Progenitor cell of endocrine pancreas (in vitro differentiated cells): ENCODE results near the gene IGFBP3. TPM values are rescaled to one million over a fixed set of nuclear protein-coding genes. Genes with fewer than 3 reads are reported as not detected.

Experiments used
- DNase-seq: peaks from one replicate; pipeline ENCODE4 v3.0.0; 2021; ENCODE audit warnings: low spot score; ENCODE audit not compliant: unreplicated experiment
- H3K27ac Mint-ChIP-seq: 2 replicates; pipeline ENCODE4 v1.8.0; 2021; ENCODE audit warnings: mild to moderate bottlenecking, moderate library complexity, mixed read lengths
- H3K27me3 Mint-ChIP-seq: 2 replicates; pipeline ENCODE4 v1.8.0; 2021; ENCODE audit warnings: mixed read lengths
- H3K36me3 Mint-ChIP-seq: 2 replicates; pipeline ENCODE4 v1.8.0; 2022; ENCODE audit warnings: mixed read lengths; ENCODE audit not compliant: insufficient read depth
- H3K4me1 Mint-ChIP-seq: 2 replicates; pipeline ENCODE4 v1.8.0; 2021; ENCODE audit warnings: low read depth, mixed read lengths
- H3K4me3 Mint-ChIP-seq: 2 replicates; pipeline ENCODE4 v1.8.0; 2021; ENCODE audit warnings: low read depth, mild to moderate bottlenecking, moderate library complexity, mixed read lengths
- H3K9me3 Mint-ChIP-seq: 2 replicates; pipeline ENCODE4 v1.8.0; 2021; ENCODE audit warnings: low read depth, mixed read lengths
- CTCF ChIP-seq: fragments of 200-600 bp; sonication (generic); IDR thresholded peaks from one replicate; pipeline ENCODE4 v1.5.0; 2021; ENCODE audit warnings: antibody characterized with exemption, mild to moderate bottlenecking; ENCODE audit not compliant: unreplicated experiment
- total RNA-seq: library from RNA; stranded (reverse); gene quantifications from 2 replicates; pipeline ENCODE4 v1.2.1, GENCODE V29; 2021

Gene IGFBP3
- total RNA-seq, 1 donor from 2014 or later: 8.6 TPM

- Mint-ChIP-seq H3K27ac (no peak overlapping the region), H3K27me3 (peaks cover 12% of the 10 kb centered on the region), H3K4me3 (no peak overlapping the region), H3K4me1 (peaks cover 6% of the 10 kb centered on the region), H3K9me3 (peaks cover 8% of the 10 kb centered on the region), H3K36me3 (no peaks in the 10 kb centered on the region)
- no peak for DNase-seq
- no peak for TF ChIP-seq CTCF
These were observed 40.6 kb downstream of the IGFBP3 start for GRCh38 chr7:45880433-45880860.

GRCh38 chr7:45878457-45879144 is 42.5 kb downstream of the IGFBP3 start:
- H3K9me3 Mint-ChIP-seq: peaks cover 8% of the 10 kb centered on the region
- peaks cover 6% of the 10 kb centered on the region for H3K27me3 Mint-ChIP-seq
- H3K4me3 Mint-ChIP-seq: no peak overlapping the region
- no peak overlapping the region for H3K27ac Mint-ChIP-seq
- H3K36me3 Mint-ChIP-seq: no peaks in the 10 kb centered on the region
- H3K4me1 Mint-ChIP-seq: no peaks in the 10 kb centered on the region
- TF ChIP-seq CTCF: no peak
- no peak for DNase-seq

GRCh38 chr7:45876519-45876918 is 44.6 kb downstream of the IGFBP3 start:
- DNase-seq: no peak
- no peaks in the 10 kb centered on the region for H3K36me3 Mint-ChIP-seq
- peaks cover 3% of the 10 kb centered on the region for H3K27me3 Mint-ChIP-seq
- no peak overlapping the region for H3K27ac Mint-ChIP-seq
- TF ChIP-seq CTCF: no peak
- H3K9me3 Mint-ChIP-seq: peaks cover 8% of the 10 kb centered on the region
- H3K4me3 Mint-ChIP-seq: no peak overlapping the region
- H3K4me1 Mint-ChIP-seq: no peaks in the 10 kb centered on the region

GRCh38 chr7:45874408-45875131 is 46.5 kb downstream of the IGFBP3 start:
- H3K27ac Mint-ChIP-seq: no peak overlapping the region
- no peaks in the 10 kb centered on the region for H3K36me3 Mint-ChIP-seq
- H3K9me3 Mint-ChIP-seq: peaks cover 8% of the 10 kb centered on the region
- no peaks in the 10 kb centered on the region for H3K4me1 Mint-ChIP-seq
- H3K4me3 Mint-ChIP-seq: no peak overlapping the region
- H3K27me3 Mint-ChIP-seq: no peaks in the 10 kb centered on the region
- TF ChIP-seq CTCF: no peak
- DNase-seq: no peak

GRCh38 chr7:45873355-45873754 is 47.7 kb downstream of the IGFBP3 start:
- Mint-ChIP-seq H3K27me3 (no peaks in the 10 kb centered on the region), H3K9me3 (no peaks in the 10 kb centered on the region), H3K4me1 (no peaks in the 10 kb centered on the region), H3K4me3 (no peak overlapping the region), H3K36me3 (no peaks in the 10 kb centered on the region), H3K27ac (no peak overlapping the region)
- no peak for DNase-seq
- TF ChIP-seq CTCF: no peak
